Measurements from ENCODE around the gene GZMB. TPM values are rescaled to one million over a fixed set of nuclear protein-coding genes. Genes with fewer than 3 reads are reported as not detected.
"Not testable (repeated sequence)": the region's sequence is repeated elsewhere in the genome, so short reads cannot be mapped to it uniquely, and the experiment has no call there.

The GZMB gene
- total and polyA plus RNA-seq, 2 of the 8 experiments (the other 6 are each of a cell fraction or from before 2014, with no cell fraction given) = not detected

DNA sequence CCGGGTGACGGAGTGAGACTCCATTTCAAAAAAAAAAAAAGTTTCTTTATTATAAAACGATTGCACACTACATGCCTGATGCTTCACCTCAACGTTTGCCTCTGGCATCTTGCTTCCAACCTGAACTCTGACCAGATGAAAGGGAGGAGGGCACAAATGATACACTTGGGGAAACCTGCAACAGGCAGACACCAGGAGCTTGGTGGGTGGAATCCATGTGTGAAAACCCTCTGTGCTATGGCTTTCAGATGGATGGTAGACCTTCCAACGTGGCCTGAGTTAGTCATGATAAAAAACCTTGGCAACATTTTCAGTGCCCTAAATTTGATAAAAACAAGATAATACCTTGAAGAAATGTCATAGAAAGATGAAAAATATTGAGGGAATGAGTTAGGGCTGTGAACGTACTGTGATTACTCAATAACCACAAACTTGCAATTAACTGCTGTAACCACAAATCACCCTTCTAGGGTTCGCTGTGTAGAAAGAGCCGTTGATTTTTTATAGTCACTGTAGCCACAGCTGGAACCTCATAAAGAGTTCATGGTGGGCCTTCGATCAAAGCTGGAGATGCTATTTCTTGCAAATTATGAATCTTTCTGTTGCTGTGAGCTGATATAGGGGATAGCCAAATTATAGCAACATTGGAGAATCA lies 26.1 kb upstream of the GZMB start (continued):
- no peak for TF ChIP-seq RBBP5 (IDR thresholded peaks at IDR 0.05; ENCODE audit: borderline replicate concordance, low read depth, low read length)
- TF ChIP-seq ZNF274 (IDR thresholded peaks at IDR 0.05; ENCODE audit: borderline replicate concordance, extremely low read depth, low read length) = no peak
- TF ChIP-seq EGR1 (IDR thresholded peaks at IDR 0.05; ENCODE audit: borderline replicate concordance, low read depth, low read length) = no peak
- no peak for TF ChIP-seq CHD1 (IDR thresholded peaks at IDR 0.05; ENCODE audit: low read depth, low read length)
- no peak for TF ChIP-seq SRF (IDR thresholded peaks at IDR 0.05; ENCODE audit: low read depth, low read length)
- TF ChIP-seq PHF8 (conservative IDR thresholded peaks at IDR 0.05; ENCODE audit: low read depth, low read length) = no peak
- TF ChIP-seq SIX5 (IDR thresholded peaks at IDR 0.05; ENCODE audit: low read depth, low read length) = no peak

DNA sequence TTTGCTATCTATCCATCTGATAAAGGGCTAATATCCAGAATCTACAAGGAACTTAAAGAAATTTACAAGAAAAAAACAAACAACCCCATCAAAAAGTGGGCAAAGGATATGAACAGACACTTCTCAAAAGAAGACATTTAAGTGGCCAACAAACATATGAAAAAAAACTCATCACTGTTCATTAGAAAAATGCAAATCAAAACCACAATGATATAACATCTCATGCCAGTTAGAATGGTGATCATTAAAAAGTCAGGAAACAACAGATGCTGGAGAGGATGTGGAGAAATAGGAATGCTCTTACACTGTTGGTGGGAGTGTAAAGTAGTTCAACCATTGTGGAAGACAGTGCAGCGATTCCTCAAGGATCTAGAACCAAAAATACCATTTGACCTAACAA lies 14.4 kb upstream of the GZMB start:
- H4K91ac ChIP-seq (replicated peaks; ENCODE audit: insufficient read length, low read length); H3K27ac ChIP-seq (ENCODE audit: low read depth, low read length); H2BK15ac ChIP-seq (ENCODE audit: low read length); H3K9ac ChIP-seq (replicated peaks in 1 of 4; ENCODE audit: extremely low read depth in 1 of 4, low read depth in 3 of 4, low read length in 3 of 4); H2AK5ac ChIP-seq (ENCODE audit: low read depth, low read length); H3K36me3 ChIP-seq (ENCODE audit: control insufficient read depth in 2 of 4, insufficient read depth in 4 of 4, low read length in 3 of 4); H2BK120ac ChIP-seq (replicated peaks; ENCODE audit: low read depth, low read length); H4K5ac ChIP-seq (ENCODE audit: insufficient read length, low read depth, low read length); H3K4me1 ChIP-seq (replicated peaks in 1 of 4; ENCODE audit: control insufficient read depth in 3 of 4, insufficient read depth in 4 of 4, low read length in 3 of 4); H3K79me1 ChIP-seq (ENCODE audit: low read depth, low read length); H4K20me1 ChIP-seq (replicated peaks in 1 of 2; ENCODE audit: control insufficient read depth in 1 of 2, insufficient read depth in 2 of 2, low read length in 2 of 2); H2AFZ ChIP-seq (ENCODE audit: low read length); CTCF ChIA-PET (ENCODE audit: partially characterized antibody); H3K18ac ChIP-seq (ENCODE audit: extremely low read depth, low read length); H3K4me2 ChIP-seq (ENCODE audit: insufficient read depth in 1 of 2, low read depth in 2 of 2, low read length in 2 of 2); H3K27me3 ChIP-seq (replicated peaks in 1 of 4; ENCODE audit: control insufficient read depth in 3 of 4, extremely low read depth in 1 of 4, insufficient read depth in 3 of 4, low read length in 3 of 4); H2BK5ac ChIP-seq (ENCODE audit: low read depth, low read length); FAIRE-seq; H2BK12ac ChIP-seq (ENCODE audit: low read depth, low read length); H3K14ac ChIP-seq (ENCODE audit: insufficient read length); H3K4me3 ChIP-seq (ENCODE audit: extremely low read depth in 1 of 4, insufficient read depth in 2 of 4, low read depth in 3 of 4, low read length in 4 of 4); H3K56ac ChIP-seq (replicated peaks; ENCODE audit: insufficient read length, low read depth, low read length); POLR2A ChIA-PET (ENCODE audit: partially characterized antibody); H3K23me2 ChIP-seq (ENCODE audit: low read depth, low read length); H3K4ac ChIP-seq (replicated peaks; ENCODE audit: insufficient read length, low read depth, low read length); H2BK20ac ChIP-seq (ENCODE audit: low read length); H4K8ac ChIP-seq (ENCODE audit: extremely low read depth, insufficient read depth, low read length); H3K79me2 ChIP-seq (ENCODE audit: control insufficient read depth in 1 of 2, insufficient read depth in 2 of 2, low read length in 2 of 2); H3K23ac ChIP-seq (ENCODE audit: insufficient read length); DNase-seq (ENCODE audit: low read depth in 1 of 2, low spot score in 2 of 2): not testable (repeated sequence)
- peaks cover 8 to 22% of the 10 kb centered on the region in 2 experiments; a peak in 2 of 4 replicates for H3K9me3 ChIP-seq (ENCODE audit: insufficient read depth in 2 of 2, low read depth in 1 of 2, low read length in 1 of 2)
- WGBS, 2 experiments (ENCODE audit: extremely low coverage in 1 of 2, insufficient coverage in 1 of 2, insufficient read length in 1 of 2, insufficient replicate concordance in 2 of 2, low coverage in 1 of 2, low lambda C conversion rate in 2 of 2, missing lambda C conversion rate in 1 of 2) = 55% methylated on average over 1 of the region's 1 CpG; no CpG with 5 or more reads in 1 of the 2 experiments

All from H1 (cell line).